HUES48 (cell line): ENCODE results near the gene KLHL24.
"Not testable (repeated sequence)": the region's sequence is repeated elsewhere in the genome, so short reads cannot be mapped to it uniquely, and the experiment has no call there.

Source experiments
- H3K27ac ChIP-seq: one replicate; pipeline ENCODE4 v1.7.0; 2013; ENCODE audit warnings: low read depth, low read length, inconsistent platforms
- H3K27me3 ChIP-seq: 2 replicates; pipeline ENCODE4 v1.6.1; 2013; ENCODE audit warnings: mild to moderate bottlenecking, low read length; ENCODE audit not compliant: control insufficient read depth, insufficient read depth
- H3K36me3 ChIP-seq: 2 replicates; pipeline ENCODE4 v1.6.1; 2013; ENCODE audit warnings: low read length; ENCODE audit not compliant: control insufficient read depth, insufficient read depth
- H3K4me1 ChIP-seq: 2 replicates; pipeline ENCODE4 v1.6.1; 2013; ENCODE audit warnings: mild to moderate bottlenecking, low read length; ENCODE audit not compliant: control insufficient read depth, insufficient read depth
- H3K4me3 ChIP-seq: 2 replicates; pipeline ENCODE4 v1.5.1; 2013; ENCODE audit warnings: mild to moderate bottlenecking, low read depth, low read length
- H3K9ac ChIP-seq: 2 replicates; pipeline ENCODE4 v1.6.1; 2013; ENCODE audit warnings: mild to moderate bottlenecking, low read depth, low read length, moderate library complexity
- H3K9me3 ChIP-seq: 2 replicates; pipeline ENCODE4 v1.6.1; 2013; ENCODE audit warnings: low read length; ENCODE audit not compliant: control insufficient read depth, insufficient read depth

Gene KLHL24

GRCh38 chr3:183697610-183698317 is 62.3 kb downstream of the KLHL24 start, which contains the start of gene YEATS2:
Gene YEATS2, plus strand, starts transcription at chr3:183697797. Its CDS starts 17,366 bp downstream, at chr3:183715163.
- peaks cover 21% of the 10 kb centered on the region for H3K4me1 ChIP-seq
- peaks cover 4% of the 10 kb centered on the region for H3K36me3 ChIP-seq
- peak within 1 kb of the TSS; percentile 99 for H3K4me3 ChIP-seq
- peak within 1 kb of the TSS; percentile 96 for H3K9ac ChIP-seq
- H3K27me3 ChIP-seq: no peaks in the 10 kb centered on the region
- peak within 1 kb of the TSS; percentile 95 for H3K27ac ChIP-seq
- no peaks in the 10 kb centered on the region for H3K9me3 ChIP-seq

GRCh38 chr3:183698318-183698751 is 62.9 kb downstream of the KLHL24 start:
- H3K27me3 ChIP-seq: no peaks in the 10 kb centered on the region
- peak overlapping the region; percentile 96 for H3K9ac ChIP-seq
- H3K27ac ChIP-seq: peak overlapping the region; percentile 95
- H3K9me3 ChIP-seq: no peaks in the 10 kb centered on the region
- peaks cover 21% of the 10 kb centered on the region for H3K4me1 ChIP-seq
- peak overlapping the region; percentile 99 for H3K4me3 ChIP-seq
- H3K36me3 ChIP-seq: peaks cover 4% of the 10 kb centered on the region

GRCh38 chr3:183698756-183699155 is 63.3 kb downstream of the KLHL24 start:
- H3K9ac ChIP-seq: peak overlapping the region; percentile 96
- H3K9me3 ChIP-seq: no peaks in the 10 kb centered on the region
- H3K4me3 ChIP-seq: peak overlapping the region; percentile 99
- H3K27me3 ChIP-seq: no peaks in the 10 kb centered on the region
- H3K27ac ChIP-seq: no peak overlapping the region
- peaks cover 4% of the 10 kb centered on the region for H3K36me3 ChIP-seq
- H3K4me1 ChIP-seq: peaks cover 21% of the 10 kb centered on the region

GRCh38 chr3:183699238-183699947 is 64.0 kb downstream of the KLHL24 start:
- peak overlapping the region; percentile 99 for H3K4me3 ChIP-seq
- peak overlapping the region; percentile 96 for H3K9ac ChIP-seq
- no peaks in the 10 kb centered on the region for H3K9me3 ChIP-seq
- peaks cover 4% of the 10 kb centered on the region for H3K36me3 ChIP-seq
- peaks cover 21% of the 10 kb centered on the region for H3K4me1 ChIP-seq
- H3K27ac ChIP-seq: no peak overlapping the region
- H3K27me3 ChIP-seq: no peaks in the 10 kb centered on the region

- Histone ChIP-seq H3K4me3 (0 out of 2 replicates have a peak overlapping the region, but pooled peaks have one; percentile 24), H3K27me3 (no peaks in the 10 kb centered on the region), H3K9me3 (no peaks in the 10 kb centered on the region), H3K9ac (no peak overlapping the region), H3K27ac (no peak overlapping the region), H3K4me1 (peaks cover 21% of the 10 kb centered on the region), H3K36me3 (peaks cover 4% of the 10 kb centered on the region)
Measured at GRCh38 chr3:183701744-183702143, 66.3 kb downstream of the KLHL24 start.

- not testable (repeated sequence) for H3K9me3 ChIP-seq, H3K36me3 ChIP-seq, H3K4me3 ChIP-seq, H3K27me3 ChIP-seq, H3K27ac ChIP-seq, H3K9ac ChIP-seq
- peaks cover 20% of the 10 kb centered on the region for H3K4me1 ChIP-seq
Measured at GRCh38 chr3:183703892-183704291, 68.5 kb downstream of the KLHL24 start.

GRCh38 chr3:183710231-183710630 is 74.8 kb downstream of the KLHL24 start:
- no peaks in the 10 kb centered on the region for H3K9me3 ChIP-seq
- no peak overlapping the region for H3K4me3 ChIP-seq
- no peaks in the 10 kb centered on the region for H3K4me1 ChIP-seq
- H3K36me3 ChIP-seq: peaks cover 5% of the 10 kb centered on the region
- no peak overlapping the region for H3K27ac ChIP-seq
- no peaks in the 10 kb centered on the region for H3K27me3 ChIP-seq
- H3K9ac ChIP-seq: no peak overlapping the region

GRCh38 chr3:183711516-183711915 is 76.1 kb downstream of the KLHL24 start:
- H3K36me3 ChIP-seq: peaks cover 17% of the 10 kb centered on the region
- no peak overlapping the region for H3K4me3 ChIP-seq
- H3K9me3 ChIP-seq: no peaks in the 10 kb centered on the region
- H3K4me1 ChIP-seq: no peaks in the 10 kb centered on the region
- no peaks in the 10 kb centered on the region for H3K27me3 ChIP-seq
- H3K9ac ChIP-seq: no peak overlapping the region
- no peak overlapping the region for H3K27ac ChIP-seq

- Histone ChIP-seq H3K9ac (no peak overlapping the region), H3K36me3 (peaks cover 47% of the 10 kb centered on the region), H3K4me3 (no peak overlapping the region), H3K9me3 (no peaks in the 10 kb centered on the region), H3K4me1 (no peaks in the 10 kb centered on the region), H3K27me3 (no peaks in the 10 kb centered on the region), H3K27ac (no peak overlapping the region)
Measured at GRCh38 chr3:183714622-183715021, 79.2 kb downstream of the KLHL24 start.

- no peak overlapping the region for H3K27ac ChIP-seq
- no peaks in the 10 kb centered on the region for H3K9me3 ChIP-seq
- no peak overlapping the region for H3K4me3 ChIP-seq
- no peak overlapping the region for H3K9ac ChIP-seq
- H3K36me3 ChIP-seq: peaks cover 79% of the 10 kb centered on the region
- H3K27me3 ChIP-seq: no peaks in the 10 kb centered on the region
- no peaks in the 10 kb centered on the region for H3K4me1 ChIP-seq
Measured at GRCh38 chr3:183718012-183718411, 82.6 kb downstream of the KLHL24 start.

GRCh38 chr3:183725387-183725786 is 90.0 kb downstream of the KLHL24 start:
- Histone ChIP-seq H3K9ac (no peak overlapping the region), H3K27me3 (no peaks in the 10 kb centered on the region), H3K9me3 (no peaks in the 10 kb centered on the region), H3K4me1 (no peaks in the 10 kb centered on the region), H3K4me3 (no peak overlapping the region), H3K36me3 (peaks cover 96% of the 10 kb centered on the region), H3K27ac (no peak overlapping the region)
